Esophagus muscularis mucosa (tissue), 4 donors: ENCODE data around the gene PCNX4. TPM values are rescaled to one million over a fixed set of nuclear protein-coding genes. Genes with fewer than 3 reads are reported as not detected.

Experiments used
- DNase-seq: peaks from one replicate; pipeline ENCODE4 v3.0.0-alpha.2; 2017; ENCODE audit errors: extremely low spot score
- H3K27ac ChIP-seq, 4 donors: fragments of 200-600 bp; sonication (generic); replicated peaks in 1 of 4; 1 replicate in 3 of 4; 2 replicates in 1 of 4; pipeline ENCODE4 v1.5.1; 2016 to 2019; ENCODE audit warnings: mild to moderate bottlenecking in 1 of 4
- H3K27me3 ChIP-seq, 4 donors: fragments of 200-600 bp; sonication (generic); one replicate each; pipeline versions ENCODE4 v1.5.1 to v1.6.0; 2016 to 2019
- H3K36me3 ChIP-seq, 4 donors: fragments of 200-600 bp; sonication (generic); one replicate each; pipeline ENCODE4 v1.5.1; 2016 to 2019
- H3K4me1 ChIP-seq, 4 donors: fragments of 200-600 bp; sonication (generic); one replicate each; pipeline ENCODE4 v1.5.1; 2016 to 2019
- H3K4me3 ChIP-seq, 4 donors: fragments of 200-600 bp; sonication (generic); 1 replicate in 2 of 4; 2 replicates in 2 of 4; pipeline ENCODE4 v1.5.1; 2016 to 2019; ENCODE audit warnings: mild to moderate bottlenecking in 4 of 4, moderate library complexity in 1 of 4
- H3K9me3 ChIP-seq, 4 donors: fragments of 200-600 bp; sonication (generic); 1 replicate in 3 of 4; 2 replicates in 1 of 4; pipeline ENCODE4 v1.5.1; 2016 to 2019
- CTCF ChIP-seq, 3 experiments: fragments of 200-600 bp in 2 of 3; fragments of 450-650 bp in 1 of 3; sonication (generic) in 2 of 3; IDR thresholded peaks; one replicate each; pipeline ENCODE4 v1.5.1; 2017 to 2019; ENCODE audit warnings: antibody characterized with exemption in 3 of 3, mild to moderate bottlenecking in 2 of 3, moderate library complexity in 1 of 3
- EP300 ChIP-seq: sonication (generic); formaldehyde crosslinking; IDR thresholded peaks from one replicate; pipeline ENCODE4 v1.6.1; 2017; ENCODE audit warnings: antibody characterized with exemption
- POLR2A ChIP-seq: fragments of 450-650 bp; IDR thresholded peaks from one replicate; pipeline ENCODE4 v1.6.1; 2017; ENCODE audit warnings: antibody characterized with exemption, moderate library complexity, mild to moderate bottlenecking, low read depth
- POLR2AphosphoS5 ChIP-seq, 2 donors: sonication (generic); formaldehyde crosslinking; IDR thresholded peaks; one replicate each; pipeline ENCODE4 v1.6.1; 2017; ENCODE audit warnings: antibody characterized with exemption in 2 of 2
- WGBS: methylation state at CpG from one replicate; pipeline ENCODE4 v1.1.5; 2018; 5-methylcytosine and 5-hydroxymethylcytosine counted together
- intact Hi-C: fragments of 100-400 bp; cut with DNase I; formaldehyde crosslinking; loops from one replicate; pipeline ENCODE4 v1.15.1; 2023
- total RNA-seq, 4 donors: library from RNA; depleted of rRNA; stranded (reverse); fragments of >200 nt; gene quantifications; one replicate each; pipeline versions ENCODE4 v1.1.0 to v1.2.1, GENCODE V29; 2016

Gene PCNX4
- total RNA-seq, 4 donors from 2014 or later = 18.7 to 34.5 (median 26.3) TPM

- Histone ChIP-seq H3K27ac (no peak overlapping the region), H3K4me3 (no peak overlapping the region), H3K36me3 (no peaks in the 10 kb centered on the region), H3K27me3 (no peaks in the 10 kb centered on the region), H3K4me1 (no peaks in the 10 kb centered on the region), H3K9me3 (no peaks in the 10 kb centered on the region)
- intact Hi-C loops = no loop called here
- TF ChIP-seq POLR2AphosphoS5 (IDR thresholded peaks at IDR 0.05) (no peak), CTCF (IDR thresholded peaks at IDR 0.05) (peak; percentile 55 to 65 (median 56))
- no peak for DNase-seq
Measured at GRCh38 chr14:60064491-60065072, 27.1 kb upstream of the PCNX4 start.

DNA sequence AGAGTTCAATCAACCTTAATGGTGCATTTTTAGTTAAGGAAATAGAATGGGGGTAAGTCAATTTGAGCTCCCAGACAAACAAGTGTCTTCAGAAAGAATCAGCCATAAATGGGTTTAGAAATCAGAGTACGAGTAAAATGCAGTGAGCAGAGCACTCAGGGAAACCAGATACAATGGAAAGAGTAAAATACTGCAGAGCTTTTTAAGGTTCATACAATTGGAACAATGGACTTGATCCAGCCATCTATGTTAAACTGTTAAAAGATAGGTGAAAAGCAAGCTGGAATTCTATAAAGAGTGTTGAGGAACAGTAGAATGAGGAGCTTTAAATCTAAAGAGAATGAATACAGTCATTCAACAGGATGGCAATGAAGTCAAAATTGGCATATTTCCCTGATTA, 23.8 kb upstream of the PCNX4 start:
- H3K4me3 ChIP-seq = no peak overlapping the region
- TF ChIP-seq POLR2A (no peak), POLR2AphosphoS5 (IDR thresholded peaks at IDR 0.05) (no peak), CTCF (IDR thresholded peaks at IDR 0.05) (no peak), EP300 (no peak)
- no peaks in the 10 kb centered on the region for H3K9me3 ChIP-seq
- H3K27ac ChIP-seq = no peak overlapping the region
- no peaks in the 10 kb centered on the region for H3K27me3 ChIP-seq
- H3K4me1 ChIP-seq = no peaks in the 10 kb centered on the region
- no peaks in the 10 kb centered on the region for H3K36me3 ChIP-seq
- 92% methylated on average over 1 of the region's 1 CpG for WGBS
- DNase-seq = no peak
- intact Hi-C loops = loop anchor here (2.0 kb wide), 1 partner anchor 119 kb away; no protein-coding TSS in a partner anchor

GRCh38 chr14:60079723-60080122, 12.0 kb upstream of the PCNX4 start:
- Histone ChIP-seq H3K4me3 (no peak overlapping the region), H3K36me3 (no peaks in the 10 kb centered on the region), H3K27ac (no peak overlapping the region), H3K9me3 (peaks cover 0 to 4% (median 0%) of the 10 kb centered on the region in 4 donors), H3K4me1 (no peaks in the 10 kb centered on the region), H3K27me3 (no peaks in the 10 kb centered on the region)
- intact Hi-C loops = no loop called here
- DNase-seq = no peak
- TF ChIP-seq CTCF (IDR thresholded peaks at IDR 0.05) = no peak
- no peak for TF ChIP-seq POLR2AphosphoS5 (IDR thresholded peaks at IDR 0.05)
- no peak for TF ChIP-seq POLR2A
- TF ChIP-seq EP300 = no peak

DNA sequence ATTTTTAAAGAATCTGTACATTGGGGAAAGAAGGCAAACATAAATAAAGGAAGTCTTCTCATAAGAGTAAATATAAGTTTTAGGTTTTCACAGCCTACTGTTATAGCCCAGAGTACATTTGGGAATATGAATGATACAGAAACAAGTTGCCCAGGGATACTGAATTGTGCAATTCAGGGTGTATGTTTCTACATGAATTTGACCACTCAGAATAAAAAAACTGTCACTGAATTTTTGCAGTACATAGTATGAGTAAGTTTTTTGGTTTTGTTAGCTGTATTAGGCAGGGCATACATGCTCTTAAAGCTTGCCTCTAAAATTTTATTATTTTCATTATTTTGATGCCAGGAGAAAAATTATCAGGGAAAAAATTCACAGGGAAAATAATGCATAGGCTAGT, 6.6 kb upstream of the PCNX4 start:
- Histone ChIP-seq H3K4me3 (no peak overlapping the region), H3K27me3 (no peaks in the 10 kb centered on the region), H3K4me1 (no peaks in the 10 kb centered on the region), H3K9me3 (no peaks in the 10 kb centered on the region), H3K27ac (no peak overlapping the region), H3K36me3 (no peaks in the 10 kb centered on the region)
- intact Hi-C loops = no loop called here
- no peak for TF ChIP-seq POLR2AphosphoS5 (IDR thresholded peaks at IDR 0.05)
- TF ChIP-seq EP300 = no peak
- no peak for TF ChIP-seq CTCF (IDR thresholded peaks at IDR 0.05)
- no peak for TF ChIP-seq POLR2A
- no peak for DNase-seq

DNA sequence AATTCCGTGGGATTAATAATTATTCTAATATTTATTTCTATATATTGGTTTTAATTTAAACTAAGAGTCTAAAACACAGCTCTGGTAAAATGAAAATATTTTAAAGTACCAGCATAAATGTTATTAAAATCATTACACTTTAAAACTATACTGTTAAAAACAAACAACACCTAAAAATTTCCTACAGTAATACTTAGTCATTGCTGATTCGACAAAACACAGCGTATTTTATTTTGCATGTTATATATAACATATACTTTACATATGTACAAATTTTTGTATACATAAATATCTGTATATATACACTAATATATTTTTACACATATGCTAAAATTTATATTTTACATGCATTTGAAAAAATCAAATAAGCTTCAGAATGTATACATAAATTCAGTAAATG, 6.0 kb upstream of the PCNX4 start:
- WGBS = 97% methylated on average over 3 of the region's 3 CpGs
- Histone ChIP-seq H3K27me3 (no peaks in the 10 kb centered on the region), H3K9me3 (no peaks in the 10 kb centered on the region), H3K4me3 (no peak overlapping the region), H3K36me3 (no peaks in the 10 kb centered on the region), H3K27ac (no peak overlapping the region), H3K4me1 (peaks cover 0 to 2% (median 2%) of the 10 kb centered on the region in 4 donors)
- DNase-seq = no peak
- TF ChIP-seq POLR2A (no peak), EP300 (no peak), POLR2AphosphoS5 (IDR thresholded peaks at IDR 0.05) (no peak), CTCF (IDR thresholded peaks at IDR 0.05) (no peak)
- intact Hi-C loops = no loop called here
